PC-9 (cell line): ENCODE results near the gene PARVG. TPM values are rescaled to one million over a fixed set of nuclear protein-coding genes. Genes with fewer than 3 reads are reported as not detected.

Experiments
- BruUV-seq: library from RNA; stranded (reverse); fragments of 400-500 nt; replicated peaks from 2 replicates; lab custom pipeline; 2021; lab: Mats Ljungman, UMichigan
- CTCF ChIA-PET: fragments of 300-600 bp; sonication (Branson Sonifier 250); formaldehyde crosslinking; loops from one replicate; lab custom pipeline; 2022; ENCODE audit warnings: antibody characterized with exemption; lab: Charles Lee
- POLR2A ChIA-PET: fragments of 300-600 bp; sonication (Branson Sonifier 250); formaldehyde crosslinking; loops from one replicate; lab custom pipeline; 2022; ENCODE audit warnings: antibody characterized with exemption; ENCODE audit not compliant: unreplicated experiment; lab: Charles Lee
- DNase-seq, 2 experiments: peaks; one replicate each; pipeline versions ENCODE4 v3.0.0 to v3.0.0-alpha.2; 2015 to 2022; ENCODE audit warnings: mixed read lengths in 1 of 2
- H2AFZ ChIP-seq: fragments of 200-600 bp; sonication (generic); 2 replicates; pipeline ENCODE4 v1.8.1; 2017; ENCODE audit warnings: antibody characterized with exemption
- H3F3A ChIP-seq: fragments of 200-600 bp; sonication (generic); 2 replicates; pipeline ENCODE4 v1.8.1; 2017; ENCODE audit warnings: antibody characterized with exemption, mild to moderate bottlenecking, low read depth; ENCODE audit not compliant: insufficient read depth
- H3K27ac ChIP-seq: fragments of 200-600 bp; sonication (generic); 2 replicates; pipeline ENCODE4 v1.6.1; 2016; ENCODE audit warnings: mixed run types
- H3K27me3 ChIP-seq: fragments of 200-600 bp; sonication (generic); 2 replicates; pipeline ENCODE4 v1.6.1; 2016; ENCODE audit warnings: low read depth, mixed run types; ENCODE audit not compliant: insufficient read depth
- H3K36me3 ChIP-seq: fragments of 200-600 bp; sonication (generic); 2 replicates; pipeline ENCODE4 v1.6.1; 2016; ENCODE audit warnings: low read depth, mixed run types
- H3K4me1 ChIP-seq: fragments of 200-600 bp; sonication (generic); replicated peaks from 2 replicates; pipeline ENCODE4 v1.6.1; 2016; ENCODE audit warnings: mixed run types; ENCODE audit not compliant: insufficient read depth
- H3K4me2 ChIP-seq: fragments of 200-600 bp; sonication (generic); 2 replicates; pipeline ENCODE4 v1.6.1; 2017; ENCODE audit warnings: mixed run types
- H3K4me3 ChIP-seq: fragments of 200-600 bp; sonication (generic); 2 replicates; pipeline ENCODE4 v1.6.1; 2016; ENCODE audit warnings: mixed run types
- H3K79me2 ChIP-seq: fragments of 200-600 bp; sonication (generic); 2 replicates; pipeline ENCODE4 v1.6.1; 2017; ENCODE audit warnings: low read depth, mixed run types
- H3K9me2 ChIP-seq: fragments of 200-600 bp; sonication (generic); 2 replicates; pipeline ENCODE4 v1.8.1; 2017; ENCODE audit warnings: mild to moderate bottlenecking; ENCODE audit not compliant: insufficient read depth
- H3K9me3 ChIP-seq: fragments of 200-600 bp; sonication (generic); 2 replicates; pipeline ENCODE4 v1.8.1; 2016; ENCODE audit warnings: low read depth; ENCODE audit not compliant: insufficient read depth
- H4K20me1 ChIP-seq: fragments of 200-600 bp; sonication (generic); 2 replicates; pipeline ENCODE4 v1.8.1; 2017; ENCODE audit not compliant: insufficient read depth
- EZH2 ChIP-seq: fragments of 200-600 bp; sonication (generic); IDR thresholded peaks from 2 replicates; pipeline ENCODE4 v1.8.0; 2017; ENCODE audit warnings: antibody characterized with exemption, low read depth
- intact Hi-C: fragments of 100-400 bp; cut with micrococcal nuclease; formaldehyde crosslinking; loops from one replicate; pipeline ENCODE4 v1.10.0; 2022; ENCODE audit not compliant: unreplicated experiment
- total RNA-seq: library from RNA; stranded (reverse); gene quantifications from 2 replicates; pipeline ENCODE4 v1.2.3, GENCODE V29; 2021
- TF ChIP-seq, protein P1 (sequence below): fragments of 200-600 bp; sonication (generic); conservative IDR thresholded peaks from 2 replicates; pipeline ENCODE4 v1.6.1; 2017; ENCODE audit warnings: mixed run types, antibody characterized with exemption, mild to moderate bottlenecking, moderate library complexity

Gene PARVG
- total RNA-seq, 1 experiment from 2014 or later, result not detected

DNA sequence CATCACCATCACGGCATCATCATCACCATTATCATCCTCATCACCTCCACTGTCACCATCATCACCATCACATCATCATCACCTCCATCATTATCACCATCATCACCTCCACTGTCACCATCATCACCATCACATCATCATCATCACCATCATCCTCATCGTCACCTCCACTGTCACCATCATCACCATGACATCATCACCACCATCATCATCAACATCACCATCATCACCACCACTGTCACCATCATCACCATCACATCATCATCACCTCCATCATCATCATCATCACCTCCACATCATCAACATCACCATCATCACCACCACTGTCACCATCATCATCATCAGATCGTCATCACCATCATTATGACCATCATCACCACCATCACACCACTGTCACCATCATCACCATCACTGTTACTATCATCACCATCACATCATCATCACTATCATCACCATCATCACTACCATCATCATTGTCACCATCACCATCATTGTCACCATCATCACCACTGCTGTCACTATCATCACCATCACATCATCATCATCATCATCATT lies 32.8 kb downstream of the PARVG start:
- H3K9me3 ChIP-seq, result peaks cover 5% of the 10 kb centered on the region; the same call in 1 of the 2 replicates
- no peaks in the 10 kb centered on the region for H3K9me2 ChIP-seq
- H2AFZ ChIP-seq, result no peak overlapping the region
- no peaks in the 10 kb centered on the region for H3K36me3 ChIP-seq
- H3K4me3 ChIP-seq, result no peak overlapping the region
- no peak for DNase-seq
- no peak overlapping the region for H3K27ac ChIP-seq
- no peak overlapping the region for H3K4me2 ChIP-seq
- no peak for TF ChIP-seq EZH2
- TF ChIP-seq, protein P1, sequence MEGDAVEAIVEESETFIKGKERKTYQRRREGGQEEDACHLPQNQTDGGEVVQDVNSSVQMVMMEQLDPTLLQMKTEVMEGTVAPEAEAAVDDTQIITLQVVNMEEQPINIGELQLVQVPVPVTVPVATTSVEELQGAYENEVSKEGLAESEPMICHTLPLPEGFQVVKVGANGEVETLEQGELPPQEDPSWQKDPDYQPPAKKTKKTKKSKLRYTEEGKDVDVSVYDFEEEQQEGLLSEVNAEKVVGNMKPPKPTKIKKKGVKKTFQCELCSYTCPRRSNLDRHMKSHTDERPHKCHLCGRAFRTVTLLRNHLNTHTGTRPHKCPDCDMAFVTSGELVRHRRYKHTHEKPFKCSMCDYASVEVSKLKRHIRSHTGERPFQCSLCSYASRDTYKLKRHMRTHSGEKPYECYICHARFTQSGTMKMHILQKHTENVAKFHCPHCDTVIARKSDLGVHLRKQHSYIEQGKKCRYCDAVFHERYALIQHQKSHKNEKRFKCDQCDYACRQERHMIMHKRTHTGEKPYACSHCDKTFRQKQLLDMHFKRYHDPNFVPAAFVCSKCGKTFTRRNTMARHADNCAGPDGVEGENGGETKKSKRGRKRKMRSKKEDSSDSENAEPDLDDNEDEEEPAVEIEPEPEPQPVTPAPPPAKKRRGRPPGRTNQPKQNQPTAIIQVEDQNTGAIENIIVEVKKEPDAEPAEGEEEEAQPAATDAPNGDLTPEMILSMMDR, result no peak
- no peaks in the 10 kb centered on the region; the same call in 1 of the 2 replicates for H3F3A ChIP-seq
- intact Hi-C loops, result no loop called here
- ChIA-PET POLR2A (no interaction called here), CTCF (no interaction called here)
- no peaks in the 10 kb centered on the region for H4K20me1 ChIP-seq
- no peaks in the 10 kb centered on the region for H3K4me1 ChIP-seq
- peaks cover 30% of the 10 kb centered on the region; the same call in 1 of the 2 replicates for H3K27me3 ChIP-seq
- BruUV-seq, result no TSS peak
- H3K79me2 ChIP-seq, result no peaks in the 10 kb centered on the region

DNA sequence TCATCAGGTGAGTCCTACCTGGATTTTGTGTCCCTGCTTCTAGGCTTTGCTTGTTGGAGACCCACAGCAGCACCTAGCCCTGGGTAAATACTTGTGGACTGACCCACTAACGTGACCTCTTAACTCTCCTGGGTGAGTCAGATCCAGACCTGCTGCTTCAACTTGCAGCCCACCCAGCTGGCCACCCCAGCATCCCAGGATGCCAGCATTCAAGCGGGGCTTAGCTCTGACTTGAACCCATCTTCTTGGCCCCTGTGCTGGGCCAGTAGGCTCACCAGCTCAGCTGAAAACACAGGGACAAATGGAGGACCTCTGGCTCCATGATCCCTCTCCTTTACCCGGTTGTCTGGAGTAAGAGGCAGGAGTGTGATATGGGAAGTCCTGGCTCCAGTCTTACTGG lies 33.5 kb downstream of the PARVG start:
- ChIA-PET CTCF (no interaction called here), POLR2A (no interaction called here)
- Histone ChIP-seq H3K4me2 (no peak overlapping the region), H3F3A (no peaks in the 10 kb centered on the region; the same call in 1 of the 2 replicates), H3K9me2 (no peaks in the 10 kb centered on the region), H3K36me3 (no peaks in the 10 kb centered on the region), H3K4me3 (no peak overlapping the region), H3K4me1 (no peaks in the 10 kb centered on the region), H3K27ac (no peak overlapping the region), H3K79me2 (no peaks in the 10 kb centered on the region), H3K27me3 (peaks cover 30% of the 10 kb centered on the region; the same call in 1 of the 2 replicates), H2AFZ (no peak overlapping the region), H3K9me3 (peaks cover 1% of the 10 kb centered on the region; the same call in 1 of the 2 replicates), H4K20me1 (no peaks in the 10 kb centered on the region)
- BruUV-seq, result no TSS peak
- intact Hi-C loops, result no loop called here
- no peak for DNase-seq
- TF ChIP-seq EZH2, result no peak
- TF ChIP-seq, protein P1, result no peak

DNA sequence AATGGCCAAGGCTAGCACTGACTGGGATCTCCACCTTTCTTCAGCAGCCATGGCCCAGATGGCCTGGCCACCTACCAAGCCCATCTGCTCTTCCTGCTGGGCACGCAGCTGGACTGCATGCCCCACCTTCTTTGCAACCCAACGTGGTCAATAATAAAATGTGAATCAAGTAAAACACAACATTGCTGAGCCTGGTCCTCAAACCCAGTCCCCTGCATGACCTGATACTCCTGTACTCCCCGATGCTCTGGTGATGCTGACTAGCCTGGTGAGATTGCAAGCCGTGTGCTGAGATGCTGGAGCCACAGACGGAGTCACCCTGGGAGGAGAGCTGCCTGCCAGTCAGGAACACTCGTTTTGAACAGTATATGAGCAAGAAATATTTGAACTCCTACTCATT lies 34.0 kb downstream of the PARVG start:
- Histone ChIP-seq H3K27ac (no peak overlapping the region), H3K27me3 (peaks cover 28% of the 10 kb centered on the region), H2AFZ (no peak overlapping the region), H3K9me2 (no peaks in the 10 kb centered on the region), H3K4me1 (no peaks in the 10 kb centered on the region), H4K20me1 (no peaks in the 10 kb centered on the region), H3K36me3 (no peaks in the 10 kb centered on the region), H3K79me2 (no peaks in the 10 kb centered on the region), H3K4me3 (no peak overlapping the region), H3F3A (no peaks in the 10 kb centered on the region; the same call in 1 of the 2 replicates), H3K4me2 (no peak overlapping the region), H3K9me3 (no peaks in the 10 kb centered on the region)
- intact Hi-C loops, result no loop called here
- TF ChIP-seq EZH2, result no peak
- TF ChIP-seq, protein P1, result no peak
- DNase-seq, result no peak
- POLR2A ChIA-PET, result no interaction called here
- CTCF ChIA-PET, result no interaction called here
- BruUV-seq, result no TSS peak
